HepG2 (cell line): ENCODE measurements around the gene DDX54. TPM values are rescaled to one million over a fixed set of nuclear protein-coding genes. Genes with fewer than 3 reads are reported as not detected.

Source experiments
- CCDC6 ChIP-seq: sonication (generic); formaldehyde crosslinking; IDR thresholded peaks from 2 replicates; pipeline ENCODE4 v1.8.1; 2022; ENCODE audit warnings: mild to moderate bottlenecking, missing genetic modification reagents, moderate library complexity
- ERF ChIP-seq: IDR thresholded peaks from 2 replicates; pipeline ENCODE4 v1.6.1; 2018; ENCODE audit warnings: missing biosample characterization, missing genetic modification reagents
- NFIC ChIP-seq: IDR thresholded peaks from 2 replicates; pipeline ENCODE4 v1.6.1; 2012; ENCODE audit warnings: mild to moderate bottlenecking, low read length, inconsistent platforms
- ONECUT2 ChIP-seq: sonication (generic); formaldehyde crosslinking; IDR thresholded peaks from 2 replicates; pipeline ENCODE4 v1.4.0; 2020; ENCODE audit warnings: missing genetic modification reagents
- PHB2 ChIP-seq: fragments of 450-650 bp; IDR thresholded peaks from 2 replicates; pipeline ENCODE4 v1.6.1; 2018; ENCODE audit not compliant: partially characterized antibody
- TOE1 ChIP-seq: sonication (generic); formaldehyde crosslinking; IDR thresholded peaks from 2 replicates; pipeline ENCODE4 v1.4.0; 2020; ENCODE audit warnings: mild to moderate bottlenecking, missing genetic modification reagents
- TRIM22 ChIP-seq: fragments of 450-650 bp; IDR thresholded peaks from 2 replicates; pipeline ENCODE4 v1.6.1; 2017
- UBTF ChIP-seq: sonication (generic); formaldehyde crosslinking; IDR thresholded peaks from 2 replicates; pipeline ENCODE4 v1.4.0; 2020; ENCODE audit warnings: mild to moderate bottlenecking, missing genetic modification reagents
- ZEB1 ChIP-seq: IDR thresholded peaks from 2 replicates; pipeline ENCODE4 v1.6.1; 2012; ENCODE audit warnings: mild to moderate bottlenecking, low read depth, inconsistent platforms; ENCODE audit not compliant: insufficient replicate concordance
- ZNF296 ChIP-seq: sonication (generic); formaldehyde crosslinking; conservative IDR thresholded peaks from 2 replicates; pipeline ENCODE4 v1.5.0; 2020; ENCODE audit warnings: mild to moderate bottlenecking, missing genetic modification reagents
- ZNF484 ChIP-seq: sonication (generic); formaldehyde crosslinking; IDR thresholded peaks from 2 replicates; pipeline ENCODE4 v1.5.1; 2020; ENCODE audit warnings: mild to moderate bottlenecking, low read depth, missing genetic modification reagents, borderline replicate concordance
- ZNF513 ChIP-seq: sonication (generic); formaldehyde crosslinking; conservative IDR thresholded peaks from 2 replicates; pipeline ENCODE4 v1.5.0; 2020; ENCODE audit warnings: missing genetic modification reagents
- ZNF652 ChIP-seq: IDR thresholded peaks from 2 replicates; pipeline ENCODE4 v1.6.1; 2016; ENCODE audit warnings: low read depth, borderline replicate concordance
- ZNF737 ChIP-seq: sonication (generic); formaldehyde crosslinking; IDR thresholded peaks from 2 replicates; pipeline ENCODE4 v1.5.0; 2020; ENCODE audit warnings: missing genetic modification reagents, mild to moderate bottlenecking, borderline replicate concordance
- ZNF841 ChIP-seq: sonication (generic); formaldehyde crosslinking; IDR thresholded peaks from 2 replicates; pipeline ENCODE4 v1.8.1; 2023; ENCODE audit warnings: missing genetic modification reagents, borderline replicate concordance
- ZSCAN25 ChIP-seq: sonication (generic); formaldehyde crosslinking; IDR thresholded peaks from 2 replicates; pipeline ENCODE4 v1.8.0; 2022; ENCODE audit warnings: mild to moderate bottlenecking, missing genetic modification reagents
- polyA plus RNA-seq, 8 experiments: library from polyadenylated mRNA; depleted of rRNA in 3 of 8; stranded (reverse) in 7 of 8; unstranded in 1 of 8; fragments of >200 nt; fragmentation: Illumina TruSeq in 4 of 8; extraction: Trizol in 4 of 8; gene quantifications; 2 replicates each; pipeline versions ENCODE4 v1.2.1 to v1.2.3, GENCODE V29; 2011 to 2016; ENCODE audit warnings: low read depth in 4 of 8, missing spikeins in 1 of 8, mixed read lengths in 1 of 8; ENCODE audit not compliant: insufficient read depth in 1 of 8
- total RNA-seq, 5 experiments: library from RNA; depleted of rRNA; stranded (reverse); fragments of >200 nt; fragmentation: Illumina TruSeq; extraction: Trizol; gene quantifications; 2 replicates each; pipeline ENCODE4 v1.2.3, GENCODE V29; 2016; ENCODE audit warnings: low read depth in 1 of 5
- TF ChIP-seq, protein P1 (sequence below): IDR thresholded peaks from 2 replicates; pipeline ENCODE4 v1.6.1; 2016; ENCODE audit warnings: missing compliant biosample characterization, missing genetic modification reagents, borderline replicate concordance
- TF ChIP-seq, protein P2 (sequence below): IDR thresholded peaks from 2 replicates; pipeline ENCODE4 v1.6.1; 2016

Gene DDX54
- total and polyA plus RNA-seq, 2 of the 13 experiments (the other 11 are each of a cell fraction or from before 2014, with no cell fraction given), result 59.7 to 61.1 TPM

- TF ChIP-seq ZNF737 (CRISPR knock-in tag) (no peak; the same call in 1 of the 2 replicates), ZNF652 (no peak), ZSCAN25 (CRISPR knock-in tag) (no peak; the same call in 1 of the 2 replicates), ZNF841 (CRISPR knock-in tag) (no peak), ZNF484 (peak; percentile 83; the same call in 1 of the 2 replicates), ERF (peak; percentile 71; the same call in 1 of the 2 replicates), ZEB1 (no peak), ZNF296 (CRISPR knock-in tag) (no peak), ZNF513 (CRISPR knock-in tag) (no peak), CCDC6 (CRISPR knock-in tag) (0 out of 2 replicates have a peak, but pooled peaks have one; percentile 44), PHB2 (no peak), NFIC (0 out of 2 replicates have a peak, but pooled peaks have one; percentile 29), TOE1 (CRISPR knock-in tag) (no peak; the same call in 1 of the 2 replicates), ONECUT2 (CRISPR knock-in tag) (0 out of 2 replicates have a peak, but pooled peaks have one; percentile 36), UBTF (peak; percentile 87), TRIM22 (no peak)
- TF ChIP-seq, protein P1, sequence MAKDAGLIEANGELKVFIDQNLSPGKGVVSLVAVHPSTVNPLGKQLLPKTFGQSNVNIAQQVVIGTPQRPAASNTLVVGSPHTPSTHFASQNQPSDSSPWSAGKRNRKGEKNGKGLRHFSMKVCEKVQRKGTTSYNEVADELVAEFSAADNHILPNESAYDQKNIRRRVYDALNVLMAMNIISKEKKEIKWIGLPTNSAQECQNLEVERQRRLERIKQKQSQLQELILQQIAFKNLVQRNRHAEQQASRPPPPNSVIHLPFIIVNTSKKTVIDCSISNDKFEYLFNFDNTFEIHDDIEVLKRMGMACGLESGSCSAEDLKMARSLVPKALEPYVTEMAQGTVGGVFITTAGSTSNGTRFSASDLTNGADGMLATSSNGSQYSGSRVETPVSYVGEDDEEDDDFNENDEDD (CRISPR knock-in tag), result peak; percentile 54
- TF ChIP-seq, protein P2, sequence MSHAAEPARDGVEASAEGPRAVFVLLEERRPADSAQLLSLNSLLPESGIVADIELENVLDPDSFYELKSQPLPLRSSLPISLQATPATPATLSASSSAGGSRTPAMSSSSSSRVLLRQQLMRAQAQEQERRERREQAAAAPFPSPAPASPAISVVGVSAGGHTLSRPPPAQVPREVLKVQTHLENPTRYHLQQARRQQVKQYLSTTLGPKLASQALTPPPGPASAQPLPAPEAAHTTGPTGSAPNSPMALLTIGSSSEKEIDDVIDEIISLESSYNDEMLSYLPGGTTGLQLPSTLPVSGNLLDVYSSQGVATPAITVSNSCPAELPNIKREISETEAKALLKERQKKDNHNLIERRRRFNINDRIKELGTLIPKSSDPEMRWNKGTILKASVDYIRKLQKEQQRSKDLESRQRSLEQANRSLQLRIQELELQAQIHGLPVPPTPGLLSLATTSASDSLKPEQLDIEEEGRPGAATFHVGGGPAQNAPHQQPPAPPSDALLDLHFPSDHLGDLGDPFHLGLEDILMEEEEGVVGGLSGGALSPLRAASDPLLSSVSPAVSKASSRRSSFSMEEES (CRISPR knock-in tag), result peak; percentile 90
Measured at GRCh38 chr12:113185180-113186032, at the start of gene DDX54, which contains the start of gene RITA1 (continued).
